GM18517 (cell line): ENCODE results near the gene TLR7.
A peak's percentile ranks its signal among the peaks of the same experiment; 100 is the strongest.

Source experiments
- ATAC-seq: cut with Tn5 transposase; IDR thresholded peaks from one replicate; pipeline ENCODE4 v1.9.1; 2021; ENCODE audit warnings: mild to moderate bottlenecking, moderate library complexity; ENCODE audit not compliant: unreplicated experiment

TLR7 gene

DNA sequence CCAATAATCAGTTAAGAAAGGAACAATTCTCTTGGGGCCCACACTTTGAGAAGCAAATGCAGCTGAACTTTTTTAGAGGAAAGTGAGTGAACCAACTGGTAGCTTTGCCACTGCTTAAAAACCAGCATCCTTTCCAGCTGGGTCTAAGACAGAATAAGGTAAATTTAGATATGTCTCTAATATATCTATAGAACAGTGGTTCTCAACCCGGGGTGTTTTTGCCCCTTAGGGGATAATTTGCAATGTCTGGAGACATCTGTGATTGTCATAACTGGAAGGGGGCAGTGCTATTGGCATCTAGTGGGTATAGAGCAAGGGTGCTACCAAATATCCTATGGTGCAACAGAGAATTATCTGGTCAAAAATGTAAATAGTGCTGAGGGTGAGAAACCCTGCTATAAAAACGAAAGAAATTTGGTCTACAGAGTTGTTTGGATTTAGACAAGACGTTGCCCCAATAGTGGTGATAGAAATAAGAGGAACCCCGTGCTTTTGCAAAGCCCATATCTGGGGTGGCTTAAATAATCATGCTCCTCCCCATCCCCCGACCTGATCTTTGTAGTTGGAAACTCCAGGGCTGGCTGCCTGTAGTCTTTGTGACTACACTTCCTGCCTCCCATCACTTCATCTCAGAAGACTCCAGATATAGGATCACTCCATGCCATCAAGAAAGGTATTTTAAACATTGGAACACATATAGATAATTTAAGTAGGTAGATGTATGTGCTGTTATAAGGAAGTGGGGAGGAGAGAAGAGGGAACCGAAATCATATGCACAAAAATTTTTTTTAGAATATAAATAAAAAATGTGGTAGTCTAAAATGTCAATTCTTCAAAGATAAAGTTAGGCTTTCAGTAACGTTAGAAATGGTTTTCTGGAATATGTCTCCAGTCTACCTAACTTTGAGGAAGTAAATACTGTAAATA lies at the start of gene TLR7:
Gene TLR7, plus strand, starts transcription at position 622 of the 927 bp plus-strand sequence. CDS start 507 bp downstream, outside the sequence.
- ATAC-seq: no peak

- ATAC-seq: no peak
These were observed 49.3 kb upstream of the TLR7 start for GRCh38 chrX:12817528-12817927.

GRCh38 chrX:12819222-12819621 lies 47.6 kb upstream of the TLR7 start:
- ATAC-seq: no peak

- no peak for ATAC-seq
These were observed 46.1 kb upstream of the TLR7 start for GRCh38 chrX:12820737-12821136.

GRCh38 chrX:12824944-12825343 lies 41.9 kb upstream of the TLR7 start:
- no peak for ATAC-seq

DNA sequence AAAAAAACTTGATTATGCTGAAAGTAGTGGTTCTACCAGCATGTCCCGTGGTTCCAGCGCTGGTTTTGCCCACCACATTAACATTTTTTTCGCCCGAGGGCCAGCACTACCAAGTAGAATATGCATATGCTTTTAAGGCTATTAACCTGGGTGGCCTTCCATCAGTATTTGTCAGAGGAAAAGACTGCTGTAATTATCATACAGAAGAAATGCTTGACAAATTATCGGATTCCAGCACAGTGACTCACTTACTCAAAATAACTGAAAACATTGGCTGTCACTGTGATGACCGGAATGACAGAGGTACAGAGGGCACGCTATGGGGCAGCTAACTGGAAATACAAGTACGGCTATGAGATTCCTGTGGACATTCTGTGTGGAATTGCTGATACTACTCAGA lies 41.1 kb upstream of the TLR7 start:
- no peak for ATAC-seq

GRCh38 chrX:12843061-12843667 lies 23.7 kb upstream of the TLR7 start:
- no peak for ATAC-seq

- ATAC-seq: peak; percentile 89
These were observed 23.1 kb upstream of the TLR7 start for GRCh38 chrX:12843668-12844279.

DNA sequence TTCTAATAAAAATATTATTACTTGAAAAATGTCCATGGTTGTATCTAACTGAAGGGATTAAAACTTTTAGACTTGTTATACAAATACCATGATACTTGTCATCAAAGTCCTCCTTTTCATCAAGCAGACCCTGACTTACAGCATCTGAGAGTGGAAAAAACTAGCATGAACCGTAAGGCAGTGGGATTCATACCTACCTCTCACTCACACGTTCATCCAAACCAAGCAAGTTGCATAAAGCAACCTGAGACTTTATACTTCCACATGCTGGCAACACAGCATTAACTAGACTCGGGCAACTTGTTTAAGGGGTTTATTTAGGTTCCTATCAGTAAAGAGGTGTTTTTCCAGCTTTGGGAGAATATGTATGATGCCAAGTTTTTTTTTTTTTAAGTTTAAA lies 22.6 kb upstream of the TLR7 start:
- ATAC-seq: no peak

- ATAC-seq: no peak
These were observed 1.5 kb upstream of the TLR7 start for GRCh38 chrX:12865359-12865758.

- ATAC-seq: no peak
These were observed 813 bp downstream of the TLR7 start for GRCh38 chrX:12867685-12868084.

DNA sequence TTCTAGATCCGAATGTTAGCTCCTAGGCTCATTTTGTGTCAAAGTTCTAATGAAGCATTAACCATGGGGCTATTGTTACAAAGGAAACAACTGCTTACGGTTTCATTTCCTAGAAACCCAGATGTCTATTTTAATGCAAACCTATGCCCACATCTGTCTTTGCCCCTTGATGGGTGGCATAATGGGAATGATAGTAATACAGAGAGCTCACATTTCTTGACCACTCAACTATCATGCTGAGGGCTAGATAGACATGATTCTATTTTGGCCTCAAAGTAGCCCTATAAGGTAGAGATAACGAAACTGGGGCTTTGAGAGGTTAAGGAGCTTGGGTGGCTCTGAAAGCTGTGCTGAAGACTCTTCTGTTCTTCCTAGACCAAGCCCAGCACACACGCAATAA lies 1.9 kb downstream of the TLR7 start:
- ATAC-seq: peak; percentile 59

- ATAC-seq: no peak
These were observed 4.4 kb downstream of the TLR7 start for GRCh38 chrX:12871257-12871656.

DNA sequence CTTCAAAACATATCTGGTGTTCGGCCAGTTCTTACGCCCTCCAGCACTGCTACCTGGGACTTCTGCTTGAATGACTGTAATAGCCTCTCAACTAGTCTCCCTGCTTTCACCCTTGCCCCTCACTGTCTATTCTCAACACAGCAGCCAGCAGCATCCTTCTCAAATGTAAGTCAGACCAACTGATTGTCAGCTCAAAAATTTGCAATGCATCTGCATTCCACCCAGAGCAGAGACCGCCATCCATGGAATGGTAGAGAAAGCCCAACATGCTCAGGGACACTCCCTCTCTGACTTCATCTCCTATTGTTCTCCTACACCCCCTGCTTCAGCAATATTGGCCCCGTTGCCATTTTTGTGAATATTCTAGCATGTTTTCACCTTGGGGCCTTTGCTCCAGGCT lies 5.9 kb downstream of the TLR7 start:
- no peak for ATAC-seq

- ATAC-seq: no peak
These were observed 7.7 kb downstream of the TLR7 start for GRCh38 chrX:12874581-12874980.

- ATAC-seq: no peak
These were observed 10.5 kb downstream of the TLR7 start for GRCh38 chrX:12877386-12877785.

- ATAC-seq: no peak
These were observed 11.7 kb downstream of the TLR7 start for GRCh38 chrX:12878536-12878935.

- ATAC-seq: no peak
These were observed 15.0 kb downstream of the TLR7 start for GRCh38 chrX:12881914-12882313.

GRCh38 chrX:12885508-12885907 lies 18.6 kb downstream of the TLR7 start:
- no peak for ATAC-seq

GRCh38 chrX:12886545-12886944 lies 19.7 kb downstream of the TLR7 start:
- no peak for ATAC-seq

- ATAC-seq: no peak
These were observed 20.3 kb downstream of the TLR7 start for GRCh38 chrX:12887141-12887540.

- no peak for ATAC-seq
These were observed 20.9 kb downstream of the TLR7 start for GRCh38 chrX:12887767-12888166.
